Renal cortex interstitium (tissue), 15 donors: ENCODE data around the gene GXYLT1. TPM values are rescaled to one million over a fixed set of nuclear protein-coding genes. Genes with fewer than 3 reads are reported as not detected.
"Not testable (repeated sequence)": the region's sequence is repeated elsewhere in the genome, so short reads cannot be mapped to it uniquely, and the experiment has no call there.

Experiments used
- DNase-seq, 11 donors: peaks; one replicate each; pipeline ENCODE4 v3.0.0-alpha.2; 2013; ENCODE audit warnings: low read depth in 9 of 11, low spot score in 4 of 11; ENCODE audit errors: extremely low read depth in 1 of 11
- long read RNA-seq, 16 experiments: transcript quantifications; one replicate each; lab custom pipeline, GENCODE V29; 2026
- polyA plus RNA-seq, 3 donors: library from polyadenylated mRNA; unstranded; fragments of 120-200 nt; gene quantifications; one replicate each; pipeline ENCODE4 v1.2.1, GENCODE V29; 2013; ENCODE audit not compliant: insufficient read length in 3 of 3

The GXYLT1 gene, protein sequence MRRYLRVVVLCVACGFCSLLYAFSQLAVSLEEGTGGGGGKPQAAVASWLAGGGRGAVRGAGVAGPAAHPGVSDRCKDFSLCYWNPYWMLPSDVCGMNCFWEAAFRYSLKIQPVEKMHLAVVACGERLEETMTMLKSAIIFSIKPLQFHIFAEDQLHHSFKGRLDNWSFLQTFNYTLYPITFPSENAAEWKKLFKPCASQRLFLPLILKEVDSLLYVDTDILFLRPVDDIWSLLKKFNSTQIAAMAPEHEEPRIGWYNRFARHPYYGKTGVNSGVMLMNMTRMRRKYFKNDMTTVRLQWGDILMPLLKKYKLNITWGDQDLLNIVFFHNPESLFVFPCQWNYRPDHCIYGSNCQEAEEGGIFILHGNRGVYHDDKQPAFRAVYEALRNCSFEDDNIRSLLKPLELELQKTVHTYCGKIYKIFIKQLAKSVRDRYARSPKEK
- 10 to 100 TPM; 31.4 to 35.6 (median 31.8) TPM for polyA plus RNA-seq
- long read RNA-seq, donor 1, full-length matches to known transcripts: 5 of 5 reads
- long read RNA-seq, donor 1, partial matches to known transcripts: 0 of 5 reads
- long read RNA-seq, donor 1, other reads (novel, unspliced or antisense): 0 of 5 reads
- long read RNA-seq, donor 2, full-length matches to known transcripts: 3 of 3 reads
- long read RNA-seq, donor 2, partial matches to known transcripts: 0 of 3 reads
- long read RNA-seq, donor 2, other reads (novel, unspliced or antisense): 0 of 3 reads
- long read RNA-seq, donor 3, full-length matches to known transcripts: 7 of 7 reads
- long read RNA-seq, donor 3, partial matches to known transcripts: 0 of 7 reads
- long read RNA-seq, donor 3, other reads (novel, unspliced or antisense): 0 of 7 reads
- long read RNA-seq, donor 4, full-length matches to known transcripts: 5 of 5 reads
- long read RNA-seq, donor 4, partial matches to known transcripts: 0 of 5 reads
- long read RNA-seq, donor 4, other reads (novel, unspliced or antisense): 0 of 5 reads
- long read RNA-seq, donor 5: 0 reads
- long read RNA-seq, donor 6, full-length matches to known transcripts: 6 of 6 reads
- long read RNA-seq, donor 6, partial matches to known transcripts: 0 of 6 reads
- long read RNA-seq, donor 6, other reads (novel, unspliced or antisense): 0 of 6 reads
- long read RNA-seq, donor 7, full-length matches to known transcripts: 4 of 4 reads
- long read RNA-seq, donor 7, partial matches to known transcripts: 0 of 4 reads
- long read RNA-seq, donor 7, other reads (novel, unspliced or antisense): 0 of 4 reads
- long read RNA-seq, donor 8, full-length matches to known transcripts: 11 of 11 reads
- long read RNA-seq, donor 8, partial matches to known transcripts: 0 of 11 reads
- long read RNA-seq, donor 8, other reads (novel, unspliced or antisense): 0 of 11 reads
- long read RNA-seq, donor 9, full-length matches to known transcripts: 3 of 3 reads
- long read RNA-seq, donor 9, partial matches to known transcripts: 0 of 3 reads
- long read RNA-seq, donor 9, other reads (novel, unspliced or antisense): 0 of 3 reads
- long read RNA-seq, donor 10, full-length matches to known transcripts: 2 of 2 reads
- long read RNA-seq, donor 10, partial matches to known transcripts: 0 of 2 reads
- long read RNA-seq, donor 10, other reads (novel, unspliced or antisense): 0 of 2 reads
- long read RNA-seq, donor 11, full-length matches to known transcripts: 4 of 4 reads
- long read RNA-seq, donor 11, partial matches to known transcripts: 0 of 4 reads
- long read RNA-seq, donor 11, other reads (novel, unspliced or antisense): 0 of 4 reads
- long read RNA-seq, donor 12, full-length matches to known transcripts: 1 of 1 reads
- long read RNA-seq, donor 12, partial matches to known transcripts: 0 of 1 reads
- long read RNA-seq, donor 12, other reads (novel, unspliced or antisense): 0 of 1 reads
- long read RNA-seq, donor 13: 0 reads
- long read RNA-seq, donor 14, full-length matches to known transcripts: 3 of 3 reads
- long read RNA-seq, donor 14, partial matches to known transcripts: 0 of 3 reads
- long read RNA-seq, donor 14, other reads (novel, unspliced or antisense): 0 of 3 reads
- long read RNA-seq, donor 15, full-length matches to known transcripts: 3 of 3 reads
- long read RNA-seq, donor 15, partial matches to known transcripts: 0 of 3 reads
- long read RNA-seq, donor 15, other reads (novel, unspliced or antisense): 0 of 3 reads
- long read RNA-seq, donor 16, full-length matches to known transcripts: 17 of 17 reads
- long read RNA-seq, donor 16, partial matches to known transcripts: 0 of 17 reads
- long read RNA-seq, donor 16, other reads (novel, unspliced or antisense): 0 of 17 reads

DNA sequence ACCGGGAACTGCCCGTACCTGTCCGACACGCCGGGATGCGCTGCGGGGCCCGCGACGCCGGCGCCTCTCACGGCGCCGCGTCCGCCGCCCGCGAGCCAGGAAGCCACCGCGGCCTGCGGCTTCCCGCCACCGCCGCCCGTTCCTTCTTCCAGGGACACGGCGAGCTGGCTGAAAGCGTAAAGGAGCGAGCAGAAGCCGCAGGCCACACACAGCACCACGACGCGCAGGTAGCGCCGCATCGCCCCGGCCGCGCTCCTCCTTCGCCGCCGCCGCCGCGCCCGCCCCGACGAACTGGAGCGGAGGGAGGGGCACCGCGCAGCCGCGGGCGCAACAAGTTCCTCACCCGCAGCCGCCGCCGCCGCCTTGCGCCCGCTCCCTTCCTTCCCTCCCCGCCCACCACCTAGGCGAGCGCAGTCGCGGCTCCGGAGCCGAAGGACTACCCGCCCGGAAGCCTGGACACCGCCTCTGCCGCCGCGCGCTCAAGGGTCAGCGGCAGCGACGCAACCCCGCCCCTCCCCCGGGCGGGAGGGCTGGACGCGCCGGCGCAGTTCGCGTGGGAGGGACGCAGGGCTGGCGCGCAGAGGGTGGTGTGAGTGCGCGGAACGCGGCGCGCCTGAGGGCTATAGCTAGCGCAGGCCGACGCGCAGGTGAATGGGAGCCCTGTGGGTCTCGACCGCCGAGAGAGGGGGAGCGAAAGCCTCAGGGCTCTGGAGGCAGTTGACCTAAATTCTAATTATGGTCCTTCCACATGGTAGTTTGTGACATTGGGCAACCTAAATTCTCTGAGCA, at the start of gene GXYLT1:
TSS of gene GXYLT1 (minus strand) at position 467 of the 789 bp plus-strand sequence. CDS start at position 239, 228 bp downstream.
- DNase-seq: peak; percentile 69 to 91 (median 88)

DNA sequence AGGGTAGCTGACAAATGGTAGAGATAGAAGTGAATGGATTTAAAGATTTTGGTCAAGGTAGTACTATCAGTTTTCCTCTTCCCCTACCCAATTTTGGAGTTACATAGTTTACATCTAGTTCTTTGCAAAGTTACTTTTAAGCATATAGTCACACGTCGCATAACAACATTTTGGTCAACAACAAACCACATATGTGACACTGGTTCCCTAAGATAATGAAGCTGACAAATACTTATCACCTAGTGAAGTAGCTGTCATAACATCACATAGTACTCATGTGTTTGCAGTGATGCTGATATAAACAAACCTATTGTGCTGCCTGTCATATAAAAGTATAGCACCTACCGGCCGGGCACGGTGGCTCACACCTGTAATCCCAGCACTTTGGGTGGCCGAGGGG, 48.0 kb upstream of the GXYLT1 start:
- no peak for DNase-seq

DNA sequence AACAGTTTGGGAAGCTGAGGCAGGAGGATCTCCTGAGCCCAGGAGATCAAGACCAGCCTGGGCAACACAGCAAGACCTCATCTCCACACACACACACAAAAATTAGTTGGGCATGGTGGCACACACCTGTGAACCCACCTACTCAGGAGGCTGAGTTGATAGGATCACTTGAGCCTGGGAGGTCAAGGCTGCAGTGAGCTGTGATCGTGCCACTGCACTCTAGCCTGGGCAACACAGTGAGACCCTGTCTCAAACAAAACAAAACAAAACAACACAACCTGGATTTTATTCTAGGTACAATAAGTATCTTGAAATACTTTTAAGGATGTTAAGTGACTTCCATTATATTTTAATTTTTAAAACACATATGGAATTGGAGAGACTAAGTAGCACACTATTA, 47.6 kb upstream of the GXYLT1 start:
- DNase-seq: no peak

DNA sequence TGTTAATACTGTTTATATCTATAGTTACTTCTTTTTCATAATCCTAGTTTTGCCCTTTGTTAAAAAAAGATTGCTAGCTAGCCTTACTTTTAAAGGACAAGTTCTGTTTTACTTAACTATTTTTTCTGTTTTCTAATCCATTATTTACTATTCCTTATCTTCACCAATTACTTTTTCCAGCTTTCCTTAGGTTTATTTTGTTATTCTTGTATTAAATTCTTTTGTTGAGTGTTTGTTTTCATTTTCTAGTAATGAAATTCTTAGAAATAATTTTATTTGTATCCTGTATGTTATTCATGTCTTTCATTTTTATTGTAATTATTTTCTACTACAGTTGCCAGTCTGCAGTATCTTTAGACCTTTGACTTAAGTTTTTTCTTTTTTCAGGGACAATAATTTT, 45.7 kb upstream of the GXYLT1 start:
- no peak for DNase-seq

DNA sequence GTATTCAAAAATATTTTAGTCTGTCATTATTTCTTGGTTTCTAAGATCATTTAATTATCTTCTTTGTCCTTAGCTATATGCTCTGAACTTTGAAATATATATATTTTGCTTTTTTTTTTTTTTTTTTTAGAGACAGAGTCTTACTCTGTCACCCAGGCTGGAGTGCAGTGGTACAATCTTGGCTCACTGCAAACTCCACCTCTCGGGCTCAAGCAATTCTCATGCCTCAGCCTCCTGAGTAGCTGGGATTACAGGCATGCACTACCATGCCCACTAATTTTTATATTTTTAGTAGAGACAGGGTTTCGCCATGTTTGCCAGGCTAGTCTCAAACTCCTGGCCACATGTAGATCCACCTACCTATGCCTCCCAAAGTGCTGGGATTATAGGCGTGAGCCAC, 43.6 kb upstream of the GXYLT1 start:
- not testable (repeated sequence) for DNase-seq

DNA sequence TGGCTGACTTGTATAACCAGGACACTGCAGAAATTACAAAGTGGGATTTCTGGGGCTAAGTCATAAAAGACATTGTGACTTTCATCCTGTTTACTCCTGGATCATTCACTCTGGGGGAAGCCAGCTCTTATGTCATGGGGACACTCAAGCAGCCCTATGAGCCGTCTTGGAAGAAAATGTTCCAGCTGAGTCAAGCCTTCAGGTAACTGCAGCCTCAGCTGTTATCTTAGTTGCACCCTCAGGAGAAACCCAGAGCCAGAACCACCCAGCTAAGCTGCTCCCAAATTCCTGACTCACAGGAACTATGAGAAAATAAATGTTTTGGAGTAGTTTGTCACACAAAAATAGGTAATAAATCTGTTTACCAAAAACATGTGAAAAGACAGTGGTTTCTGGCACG, 43.1 kb upstream of the GXYLT1 start:
- DNase-seq: no peak

DNA sequence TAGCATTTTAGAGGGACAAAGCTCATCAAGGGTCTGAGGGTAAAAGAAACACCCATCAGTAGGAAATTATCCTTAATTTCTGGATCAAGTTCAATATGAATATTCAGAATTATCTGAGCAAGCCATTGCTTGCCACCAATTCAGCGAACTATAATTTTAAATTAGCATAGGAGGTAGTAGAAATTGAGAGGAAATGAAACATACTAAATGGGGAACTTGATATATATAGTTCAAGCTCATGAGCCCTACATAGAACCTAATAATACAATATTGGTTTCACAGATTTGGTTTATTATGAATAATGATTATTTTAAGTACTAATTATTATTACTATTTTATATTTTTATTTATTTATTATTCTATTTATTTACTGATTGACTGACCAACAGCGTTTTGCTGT, 42.1 kb upstream of the GXYLT1 start:
- no peak for DNase-seq

DNA sequence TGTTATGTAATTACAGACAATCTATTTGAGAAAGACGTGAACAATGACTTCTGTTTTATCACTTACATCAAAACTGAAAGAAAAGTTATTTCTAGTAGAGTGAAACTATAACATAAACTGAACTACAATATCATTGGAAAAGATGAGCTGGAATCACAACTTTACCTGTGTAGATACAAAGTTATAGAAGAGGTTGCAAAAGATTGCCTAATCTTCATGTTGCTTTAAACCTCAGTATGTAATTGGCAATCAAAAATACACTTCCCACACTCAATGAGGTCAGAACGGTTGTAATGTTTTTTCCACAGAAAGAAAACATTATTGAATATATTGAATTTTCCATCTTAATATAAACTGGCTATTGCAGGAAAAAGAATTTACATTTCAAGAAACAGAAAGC, 37.7 kb upstream of the GXYLT1 start:
- DNase-seq: no peak

DNA sequence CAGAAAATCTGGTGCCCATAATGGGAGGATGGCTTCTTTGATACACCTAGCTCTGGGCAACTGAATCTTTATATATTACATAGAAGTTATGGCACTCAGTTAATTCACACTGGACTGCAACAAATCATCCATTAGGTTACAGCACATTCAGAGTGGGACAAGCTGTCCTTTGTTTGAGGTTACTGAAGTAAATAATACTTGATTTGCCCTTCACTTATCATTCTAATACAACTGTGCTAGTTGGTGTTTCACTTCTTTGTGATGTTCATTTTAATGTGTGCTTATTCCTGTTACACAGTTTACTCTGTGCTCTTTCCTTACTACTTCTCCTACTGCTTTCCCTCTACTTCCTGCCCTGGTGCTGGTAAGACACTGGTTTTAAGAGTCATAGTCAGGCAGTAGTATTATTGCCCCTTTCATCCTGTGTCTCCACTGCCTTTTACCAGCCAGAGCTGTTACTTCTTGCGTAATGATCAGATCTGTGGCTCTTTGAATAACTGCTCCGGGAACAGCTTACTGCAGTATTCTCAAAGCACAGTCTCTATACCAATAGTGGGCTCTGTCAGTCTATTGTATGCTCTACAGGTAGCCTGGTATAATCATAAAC, 36.4 kb upstream of the GXYLT1 start:
- DNase-seq: no peak

DNA sequence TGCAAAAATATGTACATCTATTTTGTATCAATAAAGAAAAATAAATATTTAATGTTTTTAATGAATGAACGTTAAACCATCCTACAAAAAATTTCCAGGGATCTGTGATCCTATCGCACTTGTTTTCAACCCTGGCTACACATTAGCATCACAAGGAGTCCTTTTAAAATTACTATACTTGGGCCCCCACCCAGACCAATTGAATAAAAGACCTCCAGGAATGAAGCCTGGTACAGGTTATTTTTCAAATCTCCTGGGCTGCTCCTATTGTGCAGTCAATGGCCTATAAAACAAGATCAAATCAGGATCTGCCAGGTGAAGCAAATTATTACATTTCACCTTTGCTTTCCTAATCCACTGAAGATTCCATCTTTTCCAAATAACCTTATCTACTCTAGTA, 33.4 kb upstream of the GXYLT1 start:
- DNase-seq: no peak

DNA sequence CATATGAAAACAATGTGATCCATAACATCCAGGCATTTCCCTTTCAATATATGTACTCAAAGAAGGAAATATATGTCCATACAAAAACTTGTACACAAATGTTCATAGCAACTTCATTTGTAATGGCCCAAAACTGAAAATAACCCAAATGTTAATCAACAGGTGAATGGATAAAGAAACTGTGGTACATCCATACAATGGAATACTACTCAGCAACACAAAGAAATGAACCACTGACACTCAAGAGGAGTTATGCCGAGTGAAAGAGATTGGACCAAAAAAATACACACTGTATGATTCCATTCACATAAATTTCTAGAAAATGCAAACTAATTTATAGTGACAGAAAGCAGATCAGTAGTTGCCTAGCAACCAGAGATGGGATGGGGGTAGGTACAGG, 30.3 kb upstream of the GXYLT1 start:
- no peak for DNase-seq

DNA sequence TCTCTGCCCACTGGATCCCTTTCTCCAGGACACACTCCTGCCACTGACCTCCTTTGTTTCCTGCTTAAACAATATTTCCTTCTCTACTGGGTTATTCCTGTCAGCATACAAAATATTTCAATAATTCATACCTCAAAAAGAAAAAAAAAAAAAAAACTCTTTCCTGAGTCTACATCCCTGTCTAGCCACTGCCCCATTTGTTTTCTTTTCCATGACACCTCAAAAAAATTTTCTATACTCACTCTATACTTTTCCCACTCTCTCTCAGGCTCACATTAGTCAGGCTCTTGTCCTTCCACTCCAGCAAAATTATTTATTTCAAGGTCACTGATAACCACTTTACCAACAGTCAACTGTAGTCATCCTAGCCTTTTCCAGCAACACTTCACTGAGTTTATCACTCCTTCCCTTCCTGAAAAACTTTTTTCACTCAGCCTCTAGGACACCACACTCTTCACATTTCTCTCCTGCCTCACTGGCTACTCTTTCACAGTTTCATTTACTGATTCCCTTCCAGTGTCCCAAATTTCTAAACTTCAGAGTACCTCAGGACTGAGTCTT, 29.4 kb upstream of the GXYLT1 start:
- no peak for DNase-seq

DNA sequence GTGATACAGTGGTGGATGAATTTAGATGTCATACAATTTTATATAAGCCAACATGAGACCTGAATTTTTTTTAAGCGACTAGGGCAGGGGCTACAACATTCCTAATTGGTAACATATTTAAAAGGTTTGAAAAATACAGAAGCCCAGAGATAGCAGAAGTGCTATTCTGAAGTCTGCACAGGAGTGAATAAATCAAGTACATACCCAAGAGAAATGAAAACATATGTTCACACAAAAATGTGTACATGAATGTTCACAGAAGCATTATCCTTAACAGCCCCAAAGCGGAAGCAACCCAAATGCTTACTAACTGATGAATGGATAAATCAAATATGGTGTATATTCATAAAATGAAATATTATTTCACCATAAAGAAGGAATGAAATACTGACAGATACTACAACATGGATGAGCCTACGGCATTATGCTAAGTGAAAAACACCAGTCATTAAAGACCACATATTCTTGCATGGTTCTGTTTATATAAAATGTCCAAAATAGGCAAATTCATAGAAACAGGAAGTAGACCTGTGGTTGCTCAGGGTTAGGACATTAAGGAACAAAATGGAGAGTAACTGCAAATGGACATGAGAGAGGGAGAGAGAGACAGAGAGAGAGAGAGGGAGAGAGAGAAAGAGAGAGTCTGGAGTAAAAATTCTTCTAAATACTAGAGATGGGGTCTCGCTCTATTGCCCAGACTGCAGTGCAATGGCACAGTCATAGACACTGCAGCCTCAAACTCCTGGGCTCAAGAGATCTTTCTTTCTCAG, 28.0 kb upstream of the GXYLT1 start:
- no peak for DNase-seq

DNA sequence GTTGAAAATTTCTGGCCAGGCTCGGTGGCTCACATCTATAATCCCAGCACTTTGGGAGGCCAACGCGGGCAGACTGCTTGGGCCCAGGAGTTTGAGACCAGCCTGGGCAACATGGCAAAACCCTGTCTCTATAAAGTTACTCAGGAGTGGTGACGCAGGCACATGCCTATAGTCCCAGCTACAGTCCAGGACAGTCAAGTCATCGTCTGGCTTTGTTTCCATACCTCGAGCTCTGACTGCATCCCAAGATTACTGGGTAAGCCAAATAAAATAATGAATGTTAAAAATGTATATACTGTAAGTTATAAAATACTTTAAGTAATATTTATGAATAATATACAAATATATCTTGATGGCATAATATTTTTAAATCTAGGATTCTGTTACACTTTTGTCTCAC, 23.0 kb upstream of the GXYLT1 start:
- DNase-seq: no peak

DNA sequence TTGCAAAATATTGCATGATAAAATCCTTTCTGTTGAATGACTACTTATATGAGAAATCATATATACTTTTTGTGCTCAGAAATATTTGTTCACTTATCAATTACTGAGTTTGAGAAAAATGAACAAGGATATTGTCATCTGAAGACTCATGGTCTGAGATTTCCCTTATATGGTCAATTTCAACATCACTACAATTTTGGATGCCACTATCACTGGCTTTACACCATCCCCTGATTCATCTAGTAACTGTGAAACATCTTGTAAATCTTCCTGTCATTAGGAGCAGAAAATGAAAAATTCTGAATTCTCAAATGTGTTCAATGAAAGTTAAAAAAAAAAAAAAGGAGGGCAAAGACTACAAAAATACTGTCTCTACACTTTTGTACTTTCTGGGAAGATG, 21.8 kb upstream of the GXYLT1 start:
- no peak for DNase-seq
